CD4-positive, CD25-positive, alpha-beta regulatory T cell (primary cell): ENCODE data around the gene CRTC1. TPM values are rescaled to one million over a fixed set of nuclear protein-coding genes. Genes with fewer than 3 reads are reported as not detected.

Experiments used
- ATAC-seq, 2 donors: fragments of 150-1000 bp; cut with Tn5 transposase; one replicate each; pipeline ENCODE4 v1.10.0; 2021; ENCODE audit warnings: low read depth in 2 of 2, moderate number of reproducible peaks in 2 of 2, moderate library complexity in 1 of 2
- DNase-seq, 3 donors: peaks; one replicate each; pipeline versions ENCODE4 v3.0.0 to v3.0.0-alpha.2; 2012 to 2022; ENCODE audit warnings: mixed read lengths in 1 of 3
- H3K27ac ChIP-seq: one replicate; pipeline ENCODE4 v1.7.0; 2013; ENCODE audit warnings: mild to moderate bottlenecking, low read length; ENCODE audit not compliant: insufficient read depth, poor library complexity, severe bottlenecking
- H3K27me3 ChIP-seq: one replicate; pipeline ENCODE4 v1.7.0; 2013; ENCODE audit warnings: low read length; ENCODE audit not compliant: control insufficient read depth, insufficient read depth
- H3K36me3 ChIP-seq: one replicate; pipeline ENCODE4 v1.7.0; 2013; ENCODE audit warnings: mild to moderate bottlenecking, low read length, moderate library complexity; ENCODE audit not compliant: control insufficient read depth, insufficient read depth
- H3K4me1 ChIP-seq: 2 replicates; pipeline ENCODE4 v1.7.0; 2013; ENCODE audit warnings: mild to moderate bottlenecking, low read length; ENCODE audit not compliant: insufficient read depth, control insufficient read depth, poor library complexity, severe bottlenecking
- H3K4me3 ChIP-seq: one replicate; pipeline ENCODE4 v1.7.0; 2013; ENCODE audit warnings: low read depth, mild to moderate bottlenecking, low read length, moderate library complexity
- H3K9me3 ChIP-seq, 2 experiments: 1 replicate in 1 of 2; 2 replicates in 1 of 2; pipeline ENCODE4 v1.7.0; 2013; ENCODE audit warnings: low read length in 2 of 2, mild to moderate bottlenecking in 1 of 2, moderate library complexity in 1 of 2; ENCODE audit not compliant: control insufficient read depth in 2 of 2
- H3K27ac Mint-ChIP-seq, 3 donors: one replicate each; pipeline ENCODE4 v1.8.0; 2020 to 2022; ENCODE audit warnings: mild to moderate bottlenecking in 3 of 3, mixed read lengths in 3 of 3, moderate library complexity in 2 of 3
- H3K27me3 Mint-ChIP-seq: one replicate; pipeline ENCODE4 v1.8.0; 2022; ENCODE audit warnings: mild to moderate bottlenecking, mixed read lengths
- H3K36me3 Mint-ChIP-seq: one replicate; pipeline ENCODE4 v1.8.0; 2020; ENCODE audit warnings: mixed read lengths
- H3K4me1 Mint-ChIP-seq, 4 donors: one replicate each; pipeline ENCODE4 v1.8.0; 2020 to 2022; ENCODE audit warnings: mixed read lengths in 4 of 4, mild to moderate bottlenecking in 1 of 4
- H3K4me3 Mint-ChIP-seq, 4 donors: one replicate each; pipeline ENCODE4 v1.8.0; 2020 to 2022; ENCODE audit warnings: mild to moderate bottlenecking in 4 of 4, mixed read lengths in 4 of 4, moderate library complexity in 3 of 4
- H3K9me3 Mint-ChIP-seq, 7 donors: one replicate each; pipeline ENCODE4 v1.8.0; 2020 to 2022; ENCODE audit warnings: mixed read lengths in 7 of 7, mild to moderate bottlenecking in 3 of 7, moderate library complexity in 2 of 7
- polyA plus RNA-seq, 4 donors: library from polyadenylated mRNA; unstranded; fragments of 300-500 nt; fragmentation: Illumina TruSeq; gene quantifications; one replicate each; pipeline ENCODE4 v1.2.3, GENCODE V29; 2021
- total RNA-seq: library from RNA; stranded (reverse); gene quantifications from one replicate; pipeline ENCODE4 v1.2.3, GENCODE V29; 2022

The CRTC1 gene
- total and polyA plus RNA-seq, 5 donors from 2014 or later: 0.47 to 20.2 (median 1.1) TPM

DNA sequence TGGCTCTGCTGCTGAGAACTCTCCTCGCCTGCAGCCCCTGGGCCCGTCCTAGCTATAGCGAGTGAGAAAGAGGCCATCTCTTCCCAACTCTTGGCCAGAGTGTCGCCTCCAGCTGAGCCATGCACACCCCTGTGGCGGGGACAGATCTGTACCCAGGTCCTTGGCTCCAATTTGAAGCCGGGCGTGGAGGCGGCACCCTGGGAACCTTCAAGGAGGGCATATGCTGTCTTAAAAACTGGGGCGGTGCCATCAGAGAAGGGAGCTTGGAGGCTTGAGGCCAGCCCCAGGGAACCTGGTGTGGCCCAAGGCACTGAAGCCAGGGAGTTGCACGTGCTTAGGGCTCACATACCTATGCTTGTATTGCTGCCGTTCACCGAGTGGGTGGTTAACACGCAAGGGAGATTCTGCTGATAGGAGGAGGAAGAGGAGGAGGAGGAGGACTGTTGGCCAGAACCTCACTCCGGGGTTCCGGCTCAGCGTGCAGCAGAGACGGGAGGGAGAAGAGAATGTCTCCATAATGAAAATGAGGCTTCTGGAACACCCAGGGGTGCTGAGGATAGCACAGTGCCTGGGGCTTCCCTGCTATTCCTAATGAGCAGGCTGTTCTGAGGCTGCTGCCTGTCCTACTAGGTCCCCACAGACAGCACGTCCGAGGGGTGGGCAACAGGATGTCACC, 67.0 kb downstream of the CRTC1 start:
- no peak overlapping the region for H3K4me3 ChIP-seq
- no peaks in the 10 kb centered on the region for H3K27me3 ChIP-seq
- no peak for DNase-seq
- no peaks in the 10 kb centered on the region for H3K9me3 ChIP-seq
- peaks cover 0 to 4% (median 0%) of the 10 kb centered on the region in 4 donors for H3K4me1 Mint-ChIP-seq
- H3K27ac ChIP-seq: no peak overlapping the region
- H3K27ac Mint-ChIP-seq: peak overlapping the region in 1 of 3 donors; percentile 28
- no peaks in the 10 kb centered on the region for H3K27me3 Mint-ChIP-seq
- ATAC-seq: no peak
- no peaks in the 10 kb centered on the region for H3K9me3 Mint-ChIP-seq
- peaks cover 4% of the 10 kb centered on the region for H3K36me3 ChIP-seq
- H3K36me3 Mint-ChIP-seq: peaks cover 18% of the 10 kb centered on the region
- H3K4me3 Mint-ChIP-seq: no peak overlapping the region
- no peaks in the 10 kb centered on the region for H3K4me1 ChIP-seq

- Histone ChIP-seq H3K9me3 (no peaks in the 10 kb centered on the region), H3K4me3 (no peak overlapping the region), H3K4me1 (no peaks in the 10 kb centered on the region), H3K27ac (no peak overlapping the region), H3K36me3 (peaks cover 4% of the 10 kb centered on the region), H3K27me3 (no peaks in the 10 kb centered on the region)
- Mint-ChIP-seq H3K27ac (no peak overlapping the region), H3K4me1 (peaks cover 0 to 4% (median 0%) of the 10 kb centered on the region in 4 donors), H3K27me3 (no peaks in the 10 kb centered on the region), H3K36me3 (peaks cover 18% of the 10 kb centered on the region), H3K4me3 (no peak overlapping the region), H3K9me3 (no peaks in the 10 kb centered on the region)
- no peak for ATAC-seq
- DNase-seq: no peak
Observed at GRCh38 chr19:18751571-18751970, 68.1 kb downstream of the CRTC1 start.

- H3K9me3 Mint-ChIP-seq: no peaks in the 10 kb centered on the region
Observed at GRCh38 chr19:18754501-18754900, 71.0 kb downstream of the CRTC1 start.

DNA sequence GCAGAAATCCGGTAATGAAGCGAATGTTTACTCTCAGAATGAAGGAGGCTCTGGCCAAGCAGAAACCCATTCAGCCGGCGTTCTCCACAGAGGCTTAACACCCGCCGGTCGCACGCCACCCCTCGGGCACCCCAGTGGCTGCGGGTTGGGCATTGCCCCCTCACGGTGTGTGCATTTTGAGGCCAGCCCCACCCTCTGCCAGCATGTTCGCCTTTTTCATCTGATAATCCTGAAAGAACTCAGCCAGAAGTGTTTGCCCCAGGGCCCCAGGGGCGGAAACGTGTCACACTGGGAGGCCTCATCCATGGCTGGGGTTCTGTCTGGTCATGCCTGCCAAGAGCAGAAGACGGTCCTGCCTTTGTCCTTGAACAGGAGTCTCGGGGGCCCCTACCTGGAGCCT, 73.4 kb downstream of the CRTC1 start:
- no peaks in the 10 kb centered on the region for H3K4me1 ChIP-seq
- no peak for ATAC-seq

More at GRCh38 chr19:18754501-18754900, 71.0 kb downstream of the CRTC1 start:
- Mint-ChIP-seq H3K4me1 (peaks cover 0 to 4% (median 0%) of the 10 kb centered on the region in 4 donors), H3K4me3 (no peak overlapping the region), H3K27ac (no peak overlapping the region), H3K36me3 (peaks cover 18% of the 10 kb centered on the region), H3K27me3 (no peaks in the 10 kb centered on the region)
- no peak for ATAC-seq
- Histone ChIP-seq H3K27me3 (no peaks in the 10 kb centered on the region), H3K27ac (no peak overlapping the region), H3K4me3 (no peak overlapping the region), H3K36me3 (peaks cover 4% of the 10 kb centered on the region), H3K4me1 (no peaks in the 10 kb centered on the region), H3K9me3 (no peaks in the 10 kb centered on the region)
- no peak for DNase-seq

DNA sequence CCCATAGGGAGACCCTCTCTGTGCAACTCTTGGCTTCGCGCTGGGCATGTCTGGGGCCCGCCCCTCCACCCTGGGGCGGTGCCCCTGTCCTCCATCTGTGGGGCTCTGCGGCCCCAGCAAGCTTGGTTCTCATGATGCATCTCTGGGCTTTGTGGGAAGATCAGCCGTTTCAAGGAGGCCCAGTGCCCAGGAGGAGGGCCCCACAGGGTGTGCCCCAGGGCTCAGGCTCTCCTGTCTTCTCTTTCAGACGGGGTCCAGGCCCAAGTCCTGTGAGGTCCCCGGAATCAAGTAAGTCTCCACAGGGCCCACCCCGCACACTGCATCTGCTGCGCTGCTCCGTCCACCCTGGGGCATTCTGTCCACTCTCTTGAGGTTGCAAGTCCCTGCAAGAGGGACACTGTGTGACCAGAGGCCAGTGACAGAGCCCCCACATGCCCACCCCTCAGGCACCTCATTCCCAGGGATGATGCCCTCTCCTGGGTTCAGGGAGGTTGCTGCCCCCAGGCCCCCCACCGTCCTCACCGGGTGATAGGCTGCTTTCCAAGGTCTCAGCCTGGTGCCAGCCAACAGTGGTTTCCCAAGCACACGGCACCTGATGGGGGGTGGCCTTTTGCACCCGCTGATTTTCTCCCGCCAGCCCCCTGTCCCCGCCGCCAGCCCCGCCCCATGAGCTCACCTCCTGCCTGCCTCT, 76.0 kb downstream of the CRTC1 start:
- Histone ChIP-seq H3K4me3 (no peak overlapping the region), H3K27me3 (no peaks in the 10 kb centered on the region), H3K27ac (no peak overlapping the region), H3K9me3 (no peaks in the 10 kb centered on the region), H3K4me1 (no peaks in the 10 kb centered on the region), H3K36me3 (no peaks in the 10 kb centered on the region)
- no peak overlapping the region for H3K27ac Mint-ChIP-seq
- DNase-seq: no peak
- no peak for ATAC-seq
- H3K9me3 Mint-ChIP-seq: no peaks in the 10 kb centered on the region
- no peaks in the 10 kb centered on the region for H3K27me3 Mint-ChIP-seq
- H3K4me1 Mint-ChIP-seq: no peaks in the 10 kb centered on the region
- no peak overlapping the region for H3K4me3 Mint-ChIP-seq
- peaks cover 2% of the 10 kb centered on the region for H3K36me3 Mint-ChIP-seq

More for the DNA sequence above, 73.4 kb downstream of the CRTC1 start:
- no peak for DNase-seq
- no peak overlapping the region for H3K27ac ChIP-seq
- Mint-ChIP-seq H3K27me3 (no peaks in the 10 kb centered on the region), H3K9me3 (no peaks in the 10 kb centered on the region), H3K36me3 (peaks cover 10% of the 10 kb centered on the region), H3K27ac (peak overlapping the region in 1 of 3 donors; percentile 56), H3K4me1 (peaks cover 0 to 4% (median 0%) of the 10 kb centered on the region in 4 donors), H3K4me3 (no peak overlapping the region)
- no peaks in the 10 kb centered on the region for H3K27me3 ChIP-seq
- no peak overlapping the region for H3K4me3 ChIP-seq
- H3K36me3 ChIP-seq: peaks cover 4% of the 10 kb centered on the region
- no peaks in the 10 kb centered on the region for H3K9me3 ChIP-seq

DNA sequence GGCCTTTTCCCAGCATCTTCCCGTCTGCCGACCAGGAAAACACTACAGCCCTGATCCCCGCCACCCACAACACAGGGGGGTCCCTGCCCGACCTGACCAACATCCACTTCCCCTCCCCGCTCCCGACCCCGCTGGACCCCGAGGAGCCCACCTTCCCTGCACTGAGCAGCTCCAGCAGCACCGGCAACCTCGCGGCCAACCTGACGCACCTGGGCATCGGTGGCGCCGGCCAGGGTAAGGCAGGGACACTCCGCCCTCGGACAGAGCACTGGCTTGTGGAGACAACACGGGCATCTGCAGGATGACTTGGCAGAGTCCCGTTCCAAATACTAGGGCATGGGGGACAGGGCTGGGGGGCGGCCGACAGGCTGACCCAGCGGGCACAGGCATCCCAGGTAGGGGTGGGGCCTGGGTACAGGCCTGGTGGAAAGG, 76.5 kb downstream of the CRTC1 start:
- H3K36me3 ChIP-seq: no peaks in the 10 kb centered on the region
- no peaks in the 10 kb centered on the region for H3K9me3 Mint-ChIP-seq

DNA sequence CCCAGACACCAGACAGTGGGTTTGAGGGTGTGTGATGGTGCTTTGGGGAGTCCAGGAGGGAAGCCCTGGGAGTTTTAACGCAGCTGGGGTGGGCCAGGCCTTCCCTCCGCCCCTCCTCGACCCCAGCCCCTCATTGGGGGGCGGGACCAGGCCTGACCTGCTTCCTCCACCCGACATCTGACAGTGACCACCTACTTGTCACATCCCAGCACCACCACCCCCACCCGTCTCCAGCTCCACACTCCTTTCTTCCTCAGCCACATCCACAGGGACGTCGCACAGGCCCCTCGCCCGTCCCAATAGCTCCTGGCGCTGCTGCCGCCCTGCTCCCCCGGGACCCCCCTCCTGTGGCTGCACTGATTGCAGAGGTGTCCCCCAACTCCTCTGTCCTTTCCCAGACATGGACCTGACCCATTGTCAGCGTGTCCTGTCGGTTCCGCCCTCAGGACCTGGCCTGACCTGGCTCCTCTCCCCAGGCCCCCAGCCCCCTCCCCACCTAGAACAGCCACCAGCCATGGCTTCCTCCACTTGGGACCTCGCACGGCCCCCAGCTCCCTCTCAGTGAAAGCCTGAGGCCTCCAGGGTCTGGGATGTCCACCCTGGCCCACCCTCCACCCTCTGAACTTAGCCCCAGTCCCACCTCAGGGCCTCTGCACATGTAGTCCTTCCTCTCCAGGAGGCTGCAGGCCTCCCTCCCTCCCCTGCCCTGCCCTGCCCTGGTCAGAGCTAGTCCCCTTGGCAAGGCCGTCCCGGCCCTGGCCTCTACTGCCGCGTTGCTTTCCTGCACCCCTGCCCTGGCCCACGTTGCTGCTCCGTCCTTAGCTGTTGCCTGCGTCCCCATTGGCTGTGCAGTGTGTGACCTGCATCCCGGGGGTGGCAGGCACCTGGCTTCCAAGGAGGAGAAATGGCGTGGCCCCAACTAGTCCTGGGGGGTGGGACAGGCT, 77.2 kb downstream of the CRTC1 start:
- Mint-ChIP-seq H3K27me3 (no peaks in the 10 kb centered on the region), H3K27ac (no peak overlapping the region), H3K36me3 (no peaks in the 10 kb centered on the region), H3K9me3 (no peaks in the 10 kb centered on the region), H3K4me3 (no peak overlapping the region), H3K4me1 (no peaks in the 10 kb centered on the region)
- DNase-seq (no peak), ATAC-seq (no peak)
- Histone ChIP-seq H3K27ac (no peak overlapping the region), H3K4me1 (no peaks in the 10 kb centered on the region), H3K4me3 (no peak overlapping the region), H3K9me3 (no peaks in the 10 kb centered on the region), H3K36me3 (no peaks in the 10 kb centered on the region), H3K27me3 (no peaks in the 10 kb centered on the region)

More for the DNA sequence above, 76.5 kb downstream of the CRTC1 start:
- H3K4me3 ChIP-seq: no peak overlapping the region
- Mint-ChIP-seq H3K27ac (no peak overlapping the region), H3K4me1 (no peaks in the 10 kb centered on the region), H3K36me3 (no peaks in the 10 kb centered on the region), H3K27me3 (no peaks in the 10 kb centered on the region), H3K4me3 (no peak overlapping the region)
- no peaks in the 10 kb centered on the region for H3K27me3 ChIP-seq
- H3K27ac ChIP-seq: no peak overlapping the region
- H3K4me1 ChIP-seq: no peaks in the 10 kb centered on the region
- DNase-seq (no peak), ATAC-seq (no peak)
- no peaks in the 10 kb centered on the region for H3K9me3 ChIP-seq
